Activated CD8-positive, alpha-beta memory T cell treated with anti-CD3 and anti-CD28 coated beads, Interleukin-2, amount 50 U/mL, for 24 hours (primary cell): ENCODE measurements around the gene CEP68.
A peak's percentile ranks its signal among the peaks of the same experiment; 100 is the strongest.
"Not testable (repeated sequence)": the region's sequence is repeated elsewhere in the genome, so short reads cannot be mapped to it uniquely, and the experiment has no call there.

Source experiments
- DNase-seq: peaks from one replicate; pipeline ENCODE4 v3.0.0-alpha.2; 2020; ENCODE audit errors: extremely low read depth

CEP68 gene

GRCh38 chr2:65056215-65057053 is at the start of gene CEP68:
CEP68 (plus strand) TSS chr2:65056416; CDS start chr2:65069445, 13,029 bp downstream.
- peak; percentile 91 for DNase-seq

- no peak for DNase-seq
Measured at GRCh38 chr2:65013776-65014175, 42.4 kb upstream of the CEP68 start.

GRCh38 chr2:65015731-65016130 is 40.5 kb upstream of the CEP68 start:
- no peak for DNase-seq

GRCh38 chr2:65016789-65017188 is 39.4 kb upstream of the CEP68 start:
- DNase-seq = no peak

- DNase-seq = no peak
Measured at GRCh38 chr2:65017335-65017734, 38.9 kb upstream of the CEP68 start.

GRCh38 chr2:65018141-65018582 is 38.1 kb upstream of the CEP68 start:
- no peak for DNase-seq

- no peak for DNase-seq
Measured at GRCh38 chr2:65019010-65019409, 37.2 kb upstream of the CEP68 start.

- no peak for DNase-seq
Measured at GRCh38 chr2:65019675-65020195, 36.5 kb upstream of the CEP68 start.

- not testable (repeated sequence) for DNase-seq
Measured at GRCh38 chr2:65020251-65020650, 36.0 kb upstream of the CEP68 start.

GRCh38 chr2:65020943-65021528 is 35.2 kb upstream of the CEP68 start:
- DNase-seq = no peak

GRCh38 chr2:65021709-65022108 is 34.5 kb upstream of the CEP68 start:
- no peak for DNase-seq

GRCh38 chr2:65022189-65022588 is 34.0 kb upstream of the CEP68 start:
- no peak for DNase-seq

GRCh38 chr2:65023742-65024141 is 32.5 kb upstream of the CEP68 start:
- DNase-seq = no peak

- no peak for DNase-seq
Measured at GRCh38 chr2:65024149-65024829, 31.9 kb upstream of the CEP68 start.

GRCh38 chr2:65025453-65026123 is 30.6 kb upstream of the CEP68 start:
- DNase-seq = no peak

GRCh38 chr2:65026154-65026553 is 30.1 kb upstream of the CEP68 start:
- no peak for DNase-seq

GRCh38 chr2:65026704-65027464 is 29.3 kb upstream of the CEP68 start:
- DNase-seq = no peak

GRCh38 chr2:65027616-65028244 is 28.5 kb upstream of the CEP68 start:
- no peak for DNase-seq

GRCh38 chr2:65030476-65031332 is 25.5 kb upstream of the CEP68 start:
- DNase-seq = no peak
